Sigmoid colon (tissue), 7 donors: ENCODE measurements around the gene TBX19. TPM values are rescaled to one million over a fixed set of nuclear protein-coding genes. Genes with fewer than 3 reads are reported as not detected.

Experiments used
- DNase-seq: peaks from one replicate; pipeline ENCODE4 v3.0.0-alpha.2; 2019
- H3K27ac ChIP-seq, 4 donors: fragments of 200-600 bp; sonication (generic); one replicate each; pipeline ENCODE4 v1.5.1; 2016 to 2019; ENCODE audit warnings: mild to moderate bottlenecking in 1 of 4
- H3K27me3 ChIP-seq, 3 donors: fragments of 200-600 bp; sonication (generic); one replicate each; pipeline ENCODE4 v1.5.1; 2019; ENCODE audit warnings: mild to moderate bottlenecking in 1 of 3
- H3K36me3 ChIP-seq, 4 donors: fragments of 200-600 bp; sonication (generic); one replicate each; pipeline ENCODE4 v1.5.1; 2016 to 2019
- H3K4me1 ChIP-seq, 4 donors: fragments of 200-600 bp; sonication (generic); one replicate each; pipeline ENCODE4 v1.5.1; 2017 to 2019
- H3K4me3 ChIP-seq, 4 donors: fragments of 200-600 bp; sonication (generic); one replicate each; pipeline ENCODE4 v1.5.1; 2017 to 2019; ENCODE audit warnings: mild to moderate bottlenecking in 2 of 4, moderate library complexity in 1 of 4
- H3K9me3 ChIP-seq, 4 donors: fragments of 200-600 bp in 3 of 4; sonication (generic) in 3 of 4; one replicate each; pipeline versions ENCODE4 v1.5.1 to v1.6.1; 2013 to 2019
- EP300 ChIP-seq, 4 donors: sonication (generic); formaldehyde crosslinking; IDR thresholded peaks; one replicate each; pipeline ENCODE4 v1.6.1; 2017; ENCODE audit warnings: antibody characterized with exemption in 4 of 4
- POLR2A ChIP-seq, 2 donors: fragments of 450-650 bp; IDR thresholded peaks; one replicate each; pipeline ENCODE4 v1.6.1; 2016; ENCODE audit warnings: antibody characterized with exemption in 2 of 2, mild to moderate bottlenecking in 2 of 2, moderate library complexity in 2 of 2
- POLR2AphosphoS5 ChIP-seq, 4 donors: sonication (generic); formaldehyde crosslinking; IDR thresholded peaks; one replicate each; pipeline ENCODE4 v1.6.1; 2017; ENCODE audit warnings: antibody characterized with exemption in 4 of 4
- WGBS, 2 donors: extraction: QIAGEN DNeasy Blood & Tissue Kit; methylation state at CpG; one replicate each; pipeline ENCODE4 v1.1.7; 2013; 5-methylcytosine and 5-hydroxymethylcytosine counted together
- intact Hi-C: fragments of 100-400 bp; cut with DNase I; formaldehyde crosslinking; loops from one replicate; pipeline ENCODE4 v1.15.1; 2023
- polyA plus RNA-seq, 3 donors: library from polyadenylated mRNA; stranded (reverse); fragments of 200-250 nt; gene quantifications; one replicate each; pipeline ENCODE4 v1.2.3, GENCODE V29; 2013
- total RNA-seq, 4 donors: library from RNA; depleted of rRNA; stranded (reverse); fragments of >200 nt; gene quantifications; one replicate each; pipeline ENCODE4 v1.1.0, GENCODE V29; 2016
- TF ChIP-seq, protein P1 (sequence below), 4 experiments: fragments of 450-650 bp in 3 of 4; fragments of 200-600 bp in 1 of 4; IDR thresholded peaks; one replicate each; pipeline ENCODE4 v1.5.1; 2016 to 2019; ENCODE audit warnings: antibody characterized with exemption in 4 of 4, mild to moderate bottlenecking in 3 of 4, moderate library complexity in 2 of 4
- donor health status: healthy with polysubstance abuse.
- donor health status: Bipolar disorder and iron deficiency.
- donor health status: healthy.

Gene TBX19
- total and polyA plus RNA-seq, 7 donors, result 0.46 to 5.3 (median 2.7) TPM

- H3K4me1 ChIP-seq, result no peaks in the 10 kb centered on the region
- no peaks in the 10 kb centered on the region for H3K36me3 ChIP-seq
- 92 to 93% methylated on average over 1 of the region's 1 CpG for WGBS, 2 donors
- H3K27ac ChIP-seq, result no peak overlapping the region
- TF ChIP-seq, protein P1, sequence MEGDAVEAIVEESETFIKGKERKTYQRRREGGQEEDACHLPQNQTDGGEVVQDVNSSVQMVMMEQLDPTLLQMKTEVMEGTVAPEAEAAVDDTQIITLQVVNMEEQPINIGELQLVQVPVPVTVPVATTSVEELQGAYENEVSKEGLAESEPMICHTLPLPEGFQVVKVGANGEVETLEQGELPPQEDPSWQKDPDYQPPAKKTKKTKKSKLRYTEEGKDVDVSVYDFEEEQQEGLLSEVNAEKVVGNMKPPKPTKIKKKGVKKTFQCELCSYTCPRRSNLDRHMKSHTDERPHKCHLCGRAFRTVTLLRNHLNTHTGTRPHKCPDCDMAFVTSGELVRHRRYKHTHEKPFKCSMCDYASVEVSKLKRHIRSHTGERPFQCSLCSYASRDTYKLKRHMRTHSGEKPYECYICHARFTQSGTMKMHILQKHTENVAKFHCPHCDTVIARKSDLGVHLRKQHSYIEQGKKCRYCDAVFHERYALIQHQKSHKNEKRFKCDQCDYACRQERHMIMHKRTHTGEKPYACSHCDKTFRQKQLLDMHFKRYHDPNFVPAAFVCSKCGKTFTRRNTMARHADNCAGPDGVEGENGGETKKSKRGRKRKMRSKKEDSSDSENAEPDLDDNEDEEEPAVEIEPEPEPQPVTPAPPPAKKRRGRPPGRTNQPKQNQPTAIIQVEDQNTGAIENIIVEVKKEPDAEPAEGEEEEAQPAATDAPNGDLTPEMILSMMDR (IDR thresholded peaks at IDR 0.05), result no peak
- no peak for TF ChIP-seq POLR2A (IDR thresholded peaks at IDR 0.05)
- no peak for TF ChIP-seq POLR2AphosphoS5 (IDR thresholded peaks at IDR 0.05)
- TF ChIP-seq EP300 (IDR thresholded peaks at IDR 0.05), result no peak
- no peaks in the 10 kb centered on the region for H3K27me3 ChIP-seq
- DNase-seq, result no peak
- intact Hi-C loops, result no loop called here
- no peak overlapping the region for H3K4me3 ChIP-seq
- H3K9me3 ChIP-seq, result no peaks in the 10 kb centered on the region
Observed at GRCh38 chr1:168271636-168272035, 9.0 kb upstream of the TBX19 start.

DNA sequence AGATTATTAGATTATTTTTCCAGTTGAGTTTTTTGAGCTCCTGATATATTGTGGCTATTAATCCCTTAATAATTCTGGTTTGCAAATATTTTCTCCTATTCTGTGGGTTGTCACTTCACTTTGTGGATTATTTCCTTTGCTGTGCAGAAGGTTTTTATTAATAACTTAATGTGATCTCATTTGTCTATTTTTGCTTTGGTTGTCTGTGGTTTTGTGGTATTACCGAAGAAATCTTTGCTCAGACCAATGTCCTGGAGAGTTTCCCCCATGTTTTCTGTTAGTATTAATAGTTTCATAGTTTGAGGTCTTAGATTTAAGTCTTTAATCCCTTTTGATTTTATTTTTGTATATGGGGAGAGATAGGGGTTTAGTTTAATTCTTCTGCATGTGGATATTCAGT, 7.1 kb upstream of the TBX19 start:
- Histone ChIP-seq H3K4me3 (no peak overlapping the region), H3K27me3 (no peaks in the 10 kb centered on the region), H3K4me1 (no peaks in the 10 kb centered on the region), H3K36me3 (no peaks in the 10 kb centered on the region), H3K27ac (no peak overlapping the region), H3K9me3 (no peaks in the 10 kb centered on the region)
- TF ChIP-seq, protein P1 (IDR thresholded peaks at IDR 0.05), result no peak
- TF ChIP-seq POLR2A (IDR thresholded peaks at IDR 0.05), result no peak
- TF ChIP-seq POLR2AphosphoS5 (IDR thresholded peaks at IDR 0.05), result no peak
- TF ChIP-seq EP300 (IDR thresholded peaks at IDR 0.05), result no peak
- WGBS, 2 donors, result 35 to 81% methylated on average over 1 of the region's 1 CpG
- DNase-seq, result no peak
- intact Hi-C loops, result no loop called here

GRCh38 chr1:168279253-168279652, 1.4 kb upstream of the TBX19 start:
- Histone ChIP-seq H3K4me1 (peaks cover 0 to 7% (median 0%) of the 10 kb centered on the region in 4 donors), H3K36me3 (no peaks in the 10 kb centered on the region), H3K27me3 (no peaks in the 10 kb centered on the region), H3K4me3 (no peak overlapping the region), H3K9me3 (no peaks in the 10 kb centered on the region), H3K27ac (no peak overlapping the region)
- intact Hi-C loops, result no loop called here
- TF ChIP-seq, protein P1 (IDR thresholded peaks at IDR 0.05), result no peak
- TF ChIP-seq EP300 (IDR thresholded peaks at IDR 0.05) (no peak), POLR2A (IDR thresholded peaks at IDR 0.05) (no peak), POLR2AphosphoS5 (IDR thresholded peaks at IDR 0.05) (no peak)
- 90% methylated on average over 1 of the region's 1 CpG for WGBS, 2 donors
- DNase-seq, result no peak

- TF ChIP-seq EP300 (IDR thresholded peaks at IDR 0.05) (no peak), POLR2AphosphoS5 (IDR thresholded peaks at IDR 0.05) (no peak), POLR2A (IDR thresholded peaks at IDR 0.05) (no peak)
- TF ChIP-seq, protein P1 (IDR thresholded peaks at IDR 0.05), result no peak
- no peak overlapping the region for H3K27ac ChIP-seq
- 92 to 93% methylated on average over 11 of the region's 11 CpGs for WGBS, 2 donors
- no peak overlapping the region for H3K4me3 ChIP-seq
- no peaks in the 10 kb centered on the region for H3K9me3 ChIP-seq
- no peak for DNase-seq
- no peaks in the 10 kb centered on the region for H3K27me3 ChIP-seq
- no peaks in the 10 kb centered on the region for H3K36me3 ChIP-seq
- peaks cover 0 to 23% (median 10%) of the 10 kb centered on the region in 4 donors for H3K4me1 ChIP-seq
- intact Hi-C loops, result no loop called here
Observed at GRCh38 chr1:168281603-168282325, 1.1 kb downstream of the TBX19 start.

DNA sequence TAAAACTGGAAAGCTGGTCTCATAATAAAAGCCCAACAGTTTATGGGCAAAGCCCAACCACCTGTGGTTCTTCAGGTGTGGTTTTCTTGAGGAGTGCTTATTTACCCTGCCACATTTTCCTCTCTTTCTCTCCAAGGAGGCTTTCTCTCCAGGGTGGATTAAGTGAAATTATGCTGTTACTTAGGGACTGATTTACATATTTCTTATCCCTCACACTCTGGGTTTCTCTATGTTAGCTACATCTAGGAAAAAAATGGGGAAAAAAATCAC, 4.8 kb downstream of the TBX19 start:
- intact Hi-C loops, result no loop called here
- TF ChIP-seq EP300 (IDR thresholded peaks at IDR 0.05) (no peak), POLR2AphosphoS5 (IDR thresholded peaks at IDR 0.05) (no peak), POLR2A (IDR thresholded peaks at IDR 0.05) (no peak)
- TF ChIP-seq, protein P1 (IDR thresholded peaks at IDR 0.05), result no peak
- no peak overlapping the region for H3K4me3 ChIP-seq
- no peak overlapping the region for H3K27ac ChIP-seq
- H3K27me3 ChIP-seq, result no peaks in the 10 kb centered on the region
- no peaks in the 10 kb centered on the region for H3K36me3 ChIP-seq
- DNase-seq, result no peak
- H3K4me1 ChIP-seq, result peaks cover 0 to 17% (median 10%) of the 10 kb centered on the region in 4 donors
- H3K9me3 ChIP-seq, result no peaks in the 10 kb centered on the region
